Heart left ventricle (tissue), 13 donors: ENCODE results near the gene SRP72.

ENCODE experiments used
- CTCF ChIP-seq, 12 donors: fragments of 200-600 bp; sonication (generic) in 4 of 12; IDR thresholded peaks; one replicate each; pipeline versions ENCODE4 v1.5.0 to v1.8.0; 2018 to 2022; ENCODE audit warnings: antibody characterized with exemption in 12 of 12, mild to moderate bottlenecking in 5 of 12
- POLR2A ChIP-seq, 2 donors: fragments of 450-650 bp; IDR thresholded peaks; one replicate each; pipeline ENCODE4 v1.6.1; 2017; ENCODE audit warnings: antibody characterized with exemption in 2 of 2, mild to moderate bottlenecking in 2 of 2, moderate library complexity in 2 of 2
- donor health status: ischemic (EF 13 %, LVEDD 7.1; RV severe dilation, severe dysfunction).
- donor health status: DM: no; HTN: yes; CAD: no.
- donor health status: DM: no; HTN: no; CAD: no.
- donor health status: ischemic (EF 25% LVEDD 6.9; RV normal size, moderate dysfunction).
- donor health status: ischemic (EF 25% LVEDD 5.7; RV mildly dilated, moderate dysfunction).
- donor health status: ischemic (EF 35%, LVEDD 5.7; RV mildly dilated, moderate dysfunction).
- donor health status: nonischemic (EF 11% LVEDD 7.7; RV severe dilation, severe dysfunction).
- donor health status: DM: yes; HTN: yes; CAD: no.
- donor health status: PGD.
- donor health status: ischemic (EF 29% LVEDD 5.4; RV normal size, mild dysfunction).
- donor health status: nonischemic (EF 23%, LVEDD 6.1; RV moderate dilation, normal function).

- TF ChIP-seq POLR2A (IDR thresholded peaks at IDR 0.05) (no peak), CTCF (IDR thresholded peaks at IDR 0.05) (no peak)
Observed at GRCh38 chr4:56433280-56433679, 34.1 kb upstream of the SRP72 start.
